Measurements from ENCODE around the gene RUNX1.

Gene RUNX1

DNA sequence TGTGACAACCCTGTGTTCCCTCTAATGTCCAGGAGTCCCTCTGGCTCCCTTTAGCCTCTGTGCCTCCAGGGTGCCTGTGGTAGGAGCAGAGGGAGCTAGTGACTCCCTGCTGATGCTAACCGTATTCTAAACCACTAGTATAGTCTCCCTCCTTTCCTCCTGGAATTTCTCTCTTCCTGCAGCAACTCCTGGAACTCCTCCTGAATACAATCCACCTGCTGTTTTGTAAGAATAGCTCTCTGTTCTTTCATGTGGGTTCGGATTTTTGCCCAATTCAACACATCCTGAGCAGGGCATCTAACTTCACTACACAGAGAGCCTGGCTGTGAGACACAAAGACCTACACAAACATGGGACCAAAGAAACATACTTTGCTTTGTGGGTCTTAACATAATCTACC, 107.9 kb downstream of the RUNX1 start:
- no peak for DNase-seq

DNA sequence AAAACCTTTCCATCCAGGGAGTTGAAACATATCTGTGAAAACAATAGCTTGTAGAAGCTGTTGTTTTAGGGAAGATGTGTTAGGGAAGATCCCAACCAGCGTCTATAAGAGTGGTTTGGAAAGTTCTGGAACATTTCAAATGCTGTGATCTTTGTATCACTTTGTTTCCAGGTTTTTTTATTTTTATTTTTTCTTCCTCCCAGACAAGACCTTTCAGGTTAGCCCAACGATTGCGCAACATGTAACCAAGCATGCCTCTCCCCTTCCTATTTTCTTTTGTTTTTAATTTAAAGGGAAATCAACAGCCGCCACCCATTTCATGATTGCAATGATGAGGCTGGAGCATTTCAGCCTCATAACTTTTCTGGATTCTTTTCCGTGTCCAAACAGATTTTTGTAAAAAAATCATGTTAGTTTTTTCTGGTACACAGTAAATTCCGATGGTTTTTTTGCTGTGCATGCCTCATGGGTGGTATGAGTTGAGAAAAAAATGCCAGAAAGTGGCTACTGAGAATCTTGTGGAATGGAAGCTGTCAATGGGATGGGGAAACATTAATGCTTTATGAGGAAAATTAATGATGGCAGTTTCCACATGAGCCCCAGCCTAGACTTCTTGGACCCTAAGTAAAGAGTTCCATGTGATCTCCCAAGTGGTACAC, 109.3 kb downstream of the RUNX1 start:
- DNase-seq = no peak

DNA sequence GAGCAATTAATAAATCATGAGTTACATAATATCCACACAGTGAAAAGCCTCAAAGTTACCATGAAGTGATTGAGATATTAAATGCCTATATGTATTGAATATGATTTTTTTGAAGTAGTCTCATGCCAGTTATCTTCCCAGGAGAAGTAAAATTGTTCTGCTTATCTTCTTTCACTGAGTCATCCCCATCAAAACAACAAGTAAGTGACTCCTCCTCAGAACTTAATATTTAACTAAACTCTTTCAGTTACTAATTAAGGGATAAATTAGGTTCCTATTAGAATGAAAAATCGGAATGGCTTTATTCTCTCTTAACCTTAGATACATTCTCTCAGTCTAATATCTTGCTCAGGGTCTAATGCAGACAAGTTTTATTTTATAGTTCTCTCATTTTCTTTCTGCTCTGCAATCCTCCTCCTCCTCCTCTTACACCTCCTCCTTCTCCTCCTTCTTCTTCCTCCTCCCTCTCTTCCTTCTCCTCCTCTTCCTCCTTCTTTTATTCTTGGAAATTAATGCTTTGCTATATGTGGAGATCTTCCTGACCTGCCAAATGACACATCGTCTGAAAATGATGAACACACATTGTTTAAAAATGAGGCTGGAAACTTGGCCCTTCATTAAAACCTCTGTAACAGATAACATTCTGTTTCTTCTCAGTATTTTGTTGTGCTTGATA, 110.9 kb downstream of the RUNX1 start:
- no peak for DNase-seq

DNA sequence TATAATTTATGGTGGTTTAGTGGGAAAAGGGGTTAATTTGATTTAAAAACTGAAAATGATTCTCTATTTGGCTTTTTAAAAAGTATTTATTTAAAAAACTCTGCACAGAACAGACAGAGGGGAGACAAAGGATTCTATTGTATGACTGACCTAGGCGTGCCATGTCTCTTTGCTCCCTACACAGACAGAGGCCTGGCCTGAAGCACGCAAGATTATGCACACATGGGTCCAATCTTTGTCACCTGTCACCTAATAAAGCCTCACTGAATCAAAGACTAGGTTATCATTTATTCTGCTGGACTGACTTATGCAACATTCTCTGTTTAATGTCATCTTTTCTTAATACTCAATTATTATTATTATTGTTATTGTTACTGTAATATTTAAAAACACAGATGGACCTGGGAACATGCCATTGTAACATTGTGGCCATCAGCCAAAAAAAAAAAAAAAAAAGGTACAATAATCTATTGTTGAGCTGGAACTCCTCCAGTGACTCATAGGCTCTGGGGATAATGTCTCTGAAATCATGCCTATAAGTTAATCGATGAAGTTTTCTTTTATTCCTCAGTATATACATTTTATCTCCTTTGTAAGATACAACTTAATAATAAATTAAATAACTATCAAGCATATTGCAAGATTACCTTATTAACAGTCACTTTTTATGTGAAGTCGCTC, 112.1 kb downstream of the RUNX1 start:
- DNase-seq = no peak

DNA sequence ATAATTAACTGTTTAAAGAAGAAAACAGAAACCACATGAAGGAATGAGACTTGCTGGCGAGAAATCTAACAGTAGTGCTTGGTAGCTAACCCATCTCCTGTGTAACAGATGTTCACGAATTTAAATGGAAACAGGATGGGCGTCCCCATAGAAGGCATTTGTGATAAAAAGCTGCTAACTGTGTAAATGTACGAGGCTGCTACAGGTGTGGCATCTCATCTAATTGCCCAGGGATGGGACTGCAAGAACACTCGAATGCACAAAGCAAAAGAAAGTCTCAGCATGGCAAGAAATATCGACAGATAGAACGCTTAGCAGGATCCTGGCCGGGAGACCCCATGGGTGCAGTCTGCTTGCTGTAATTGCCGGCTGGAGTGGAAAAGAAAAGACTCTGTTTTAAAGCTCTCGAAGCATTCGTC, 112.7 kb downstream of the RUNX1 start:
- DNase-seq = no peak

DNA sequence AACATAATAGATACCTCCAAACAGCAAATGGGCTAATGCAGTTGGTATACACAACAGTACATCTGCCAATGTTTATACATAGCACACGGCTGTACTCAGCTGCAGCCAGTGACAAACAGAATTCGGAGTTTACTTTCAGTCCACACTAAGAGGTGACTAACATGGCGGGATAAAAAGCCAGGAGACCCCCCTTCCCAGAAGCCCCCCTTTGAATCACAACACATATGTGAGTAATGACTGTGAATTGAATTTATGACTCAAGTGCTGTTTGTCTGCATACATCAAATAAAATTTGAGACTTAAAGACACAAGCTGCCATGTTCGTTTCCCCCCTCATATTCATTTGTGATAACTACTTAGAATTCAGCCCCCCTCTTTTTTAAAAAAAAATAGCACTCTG, 113.2 kb downstream of the RUNX1 start:
- no peak for DNase-seq

DNA sequence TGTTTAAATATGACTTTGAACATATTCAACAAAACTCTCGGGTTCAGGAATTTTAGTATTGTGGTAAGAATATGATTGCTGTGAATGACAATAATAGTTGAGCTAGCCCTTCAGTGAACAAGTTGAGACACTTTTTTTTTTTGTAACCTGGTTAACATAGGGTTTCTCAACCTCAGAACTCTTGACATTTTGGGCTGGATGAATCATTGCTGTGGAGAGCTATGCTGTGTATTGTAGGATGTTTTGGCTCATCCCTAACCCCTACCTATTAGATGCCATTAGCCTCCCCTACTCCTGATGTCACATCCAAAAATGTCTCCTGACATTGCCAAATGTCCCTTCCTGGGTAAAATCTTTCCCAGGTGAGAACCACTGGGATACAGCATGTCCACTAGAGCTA, 113.7 kb downstream of the RUNX1 start:
- DNase-seq = peak; percentile 41

DNA sequence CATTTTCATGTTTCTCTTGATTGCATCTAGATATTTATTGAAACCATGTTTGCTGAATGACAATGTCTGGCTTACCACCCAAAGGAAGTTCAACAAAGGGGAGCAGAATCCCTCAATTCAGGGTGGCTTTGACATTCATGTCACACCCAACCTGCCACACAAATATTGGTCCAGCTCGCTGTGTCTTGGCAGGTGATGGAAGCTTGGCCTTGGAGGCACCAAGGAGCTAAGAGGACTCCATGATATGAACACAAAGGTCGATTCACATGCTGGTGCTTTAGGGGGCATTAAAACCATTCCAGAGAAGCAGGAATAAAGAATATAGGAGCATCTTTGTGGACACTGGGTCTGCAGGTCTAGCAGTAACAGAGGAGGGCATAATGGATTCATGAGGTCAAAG, 114.8 kb downstream of the RUNX1 start:
- DNase-seq = no peak

DNA sequence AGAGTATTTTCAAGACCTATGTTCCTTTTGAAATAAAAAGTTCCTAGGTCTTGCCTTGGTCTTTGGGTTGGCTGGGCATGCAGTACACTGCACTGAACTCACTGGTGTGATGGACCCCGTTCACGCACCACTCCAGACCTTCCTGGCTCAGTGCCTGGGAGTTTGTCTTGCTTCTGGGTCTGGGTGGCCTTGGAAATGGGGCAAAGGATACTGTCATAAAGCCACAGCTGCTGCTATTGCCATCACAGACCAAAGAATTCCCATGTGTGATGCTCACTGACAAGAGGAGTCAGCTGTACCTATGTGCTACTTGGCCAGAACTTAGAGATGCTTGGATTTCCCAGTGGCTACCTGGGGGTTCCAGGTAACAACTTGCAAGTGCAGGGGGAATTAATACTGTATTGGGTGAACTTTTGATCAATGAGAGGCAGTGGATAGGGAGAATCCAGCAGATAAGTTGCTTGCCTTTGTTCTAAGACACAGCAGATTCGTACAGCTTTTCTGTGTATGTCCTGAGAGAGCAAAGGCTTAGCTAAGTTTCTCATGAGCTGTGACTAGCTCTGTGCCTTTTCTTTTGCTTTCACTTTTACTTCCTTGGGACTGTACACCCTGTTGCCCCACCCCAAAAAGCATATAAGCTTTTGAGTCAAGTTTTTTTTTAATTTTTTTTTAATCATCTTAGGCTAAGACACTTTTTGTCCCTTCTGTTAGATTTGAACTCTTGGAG, 115.3 kb downstream of the RUNX1 start:
- DNase-seq = peak; percentile 93

DNA sequence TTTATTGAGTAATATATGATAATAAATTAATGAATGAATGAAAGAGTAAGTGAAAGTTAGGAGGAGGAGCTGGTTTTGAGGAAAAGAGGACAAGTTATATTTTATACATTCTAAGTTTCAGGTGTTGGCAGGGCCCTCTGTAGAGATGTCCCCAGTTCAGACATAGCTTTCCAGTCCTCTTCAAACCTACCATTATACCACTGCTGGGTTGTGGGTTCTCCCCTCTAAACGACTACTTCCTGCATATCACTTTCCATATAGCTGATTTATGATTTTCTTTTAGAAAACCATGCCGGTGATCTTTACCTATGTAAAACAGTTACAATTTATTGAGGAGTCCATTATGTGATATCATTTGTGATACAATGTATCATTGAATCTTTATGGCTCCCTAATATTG, 116.9 kb downstream of the RUNX1 start:
- DNase-seq = no peak

DNA sequence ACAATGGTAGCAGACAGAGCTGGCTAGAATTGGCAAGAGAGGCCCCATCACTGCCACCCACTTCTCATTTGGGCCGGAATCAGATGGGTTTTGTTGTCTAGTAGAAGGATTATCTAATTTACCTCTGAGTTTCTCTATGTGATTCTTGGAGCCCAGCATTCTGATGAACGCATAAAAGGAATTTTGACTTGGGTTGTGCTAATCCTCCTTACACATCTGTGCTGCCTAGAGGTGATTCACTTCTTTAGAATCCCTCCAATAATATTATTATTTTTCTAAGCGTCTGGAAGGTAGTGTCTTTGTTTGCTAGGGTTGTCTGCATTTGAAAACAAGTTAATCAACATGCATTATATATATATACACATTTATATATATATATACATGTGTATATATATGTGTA, 118.1 kb downstream of the RUNX1 start:
- no peak for DNase-seq

DNA sequence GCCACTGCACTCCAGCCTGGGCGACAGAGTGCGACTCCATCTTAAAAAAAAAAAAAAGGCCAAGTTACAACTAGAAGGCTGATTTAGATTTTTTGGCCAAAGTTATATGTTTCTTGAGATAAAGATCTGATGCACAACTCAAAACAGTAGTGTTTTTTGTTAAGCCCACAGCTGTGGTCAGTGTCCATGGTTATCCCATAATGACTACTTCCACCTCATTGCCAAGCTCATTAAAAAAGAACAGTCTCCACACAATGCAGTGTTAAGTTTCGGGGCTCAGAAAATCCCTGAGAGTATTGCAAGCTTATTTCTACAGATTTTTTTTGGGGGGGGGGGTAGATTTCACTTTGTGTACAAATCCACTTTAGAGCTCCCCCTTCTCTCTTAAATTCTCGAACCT, 120.5 kb downstream of the RUNX1 start:
- DNase-seq = no peak

DNA sequence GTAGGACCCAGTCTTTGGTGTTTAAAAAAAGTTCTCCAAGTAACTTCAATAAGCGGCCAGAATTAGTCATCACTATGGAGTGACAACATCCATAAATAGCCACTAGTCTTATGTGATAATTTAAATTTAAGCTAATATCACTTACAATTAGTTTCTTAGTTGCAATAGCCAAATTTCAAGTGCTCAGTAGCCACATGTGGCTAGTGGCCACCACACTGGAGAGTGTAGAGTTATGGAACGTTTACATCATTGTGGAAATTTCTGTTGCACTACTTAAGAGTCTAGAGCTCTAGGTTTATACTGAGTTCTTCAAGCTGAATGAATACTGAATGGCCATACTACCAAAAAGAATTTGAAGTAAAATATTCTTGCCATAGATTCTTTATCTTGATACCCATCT, 121.1 kb downstream of the RUNX1 start:
- peak; percentile 59 for DNase-seq

DNA sequence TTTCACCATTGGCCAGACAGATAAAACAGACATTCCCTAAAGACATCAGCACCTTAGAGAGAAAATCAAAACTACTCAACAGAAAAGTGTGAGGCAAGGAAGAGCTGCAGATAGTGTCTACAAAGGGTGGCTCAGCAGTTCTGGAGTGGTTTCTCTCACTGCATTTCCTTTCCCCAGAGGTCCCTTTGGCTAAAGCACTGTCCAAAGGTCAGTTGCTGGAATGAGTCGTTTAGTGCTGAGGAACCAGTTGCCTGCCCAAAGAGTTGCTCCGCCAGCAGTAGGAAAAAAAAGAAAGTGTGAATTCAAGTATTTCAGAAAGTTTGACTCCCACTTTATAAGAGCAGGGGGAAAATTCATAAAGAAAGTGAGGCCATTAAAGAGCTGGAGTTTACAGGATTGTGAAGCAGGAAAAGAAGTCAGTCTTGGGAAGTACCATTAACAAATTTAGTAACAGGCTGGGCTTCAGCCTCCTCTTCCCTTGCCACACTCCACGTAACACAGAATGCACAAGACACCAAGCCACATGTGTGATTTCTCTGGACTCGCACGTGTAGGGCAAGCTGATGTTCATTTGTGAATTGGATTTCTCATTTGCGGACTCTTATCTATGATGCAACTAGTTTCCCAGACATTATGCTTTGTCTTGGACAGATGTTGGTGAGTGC, 122.2 kb downstream of the RUNX1 start:
- DNase-seq = peak; percentile 84

DNA sequence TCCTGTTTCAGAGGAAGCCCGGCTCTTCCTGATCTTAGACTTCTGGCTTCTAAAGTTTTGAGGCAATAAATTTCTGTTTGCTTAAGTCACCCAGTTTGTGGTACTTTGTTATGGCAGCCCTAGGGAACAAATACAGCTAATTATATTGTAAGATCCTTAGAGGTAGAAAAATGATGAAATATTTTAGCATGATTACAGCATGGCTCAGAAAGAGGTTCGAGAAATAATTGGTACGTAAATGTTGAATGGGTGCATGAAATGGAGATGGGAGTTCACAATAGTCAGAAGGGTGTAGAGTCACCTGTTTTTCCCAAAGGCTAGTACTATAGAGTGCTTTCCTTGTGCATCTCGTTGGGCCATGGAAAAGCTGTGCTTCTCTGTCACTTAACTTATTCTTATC, 123.5 kb downstream of the RUNX1 start:
- no peak for DNase-seq

DNA sequence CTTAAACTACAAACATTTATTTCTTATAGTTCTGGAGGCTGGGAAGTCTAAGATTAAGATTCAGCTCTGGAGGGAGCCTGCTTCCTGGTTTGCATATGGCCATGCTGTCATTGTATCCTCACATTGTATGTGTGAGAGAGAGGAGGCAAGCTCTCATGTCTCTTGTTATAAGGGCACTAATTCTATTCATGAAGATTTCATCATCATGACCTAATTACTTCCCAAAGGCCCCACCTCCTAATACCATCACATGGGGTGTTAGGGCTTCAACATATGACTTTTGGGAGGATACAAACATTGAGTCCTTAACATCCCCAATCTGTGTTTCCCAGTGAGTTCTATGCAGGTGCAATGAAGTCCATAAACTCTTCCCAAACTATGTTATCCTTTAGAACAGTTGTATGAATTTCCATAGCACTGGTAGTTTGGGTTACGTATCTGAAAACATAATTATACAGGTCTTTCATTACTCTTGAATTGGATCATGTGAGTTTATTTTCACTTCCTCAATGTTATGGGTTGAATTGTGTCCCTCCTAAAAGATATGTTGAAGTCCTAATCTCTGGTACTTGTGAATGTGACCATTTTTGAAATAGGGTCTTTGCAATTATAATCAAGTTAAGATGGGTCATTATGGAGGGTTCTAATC, 124.2 kb downstream of the RUNX1 start:
- DNase-seq = peak; percentile 68

DNA sequence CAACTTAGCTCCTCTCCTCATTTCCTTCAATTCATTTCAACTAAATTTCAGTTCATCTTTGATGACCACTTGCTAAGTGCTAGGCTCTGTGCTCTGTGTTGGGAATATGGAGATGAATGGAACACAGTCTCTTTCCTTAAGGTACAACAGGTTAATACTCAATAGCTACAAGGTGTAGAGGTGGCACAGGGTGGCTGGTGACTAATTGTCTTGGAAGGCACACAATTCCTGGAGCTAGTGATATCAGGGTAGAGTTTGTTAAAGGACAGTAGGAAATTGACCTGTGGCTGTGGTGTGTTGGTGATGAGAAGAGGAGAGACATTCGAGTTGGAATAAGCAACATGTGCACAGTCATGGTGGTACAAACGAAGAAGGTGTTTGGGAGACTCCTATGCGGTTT, 124.9 kb downstream of the RUNX1 start:
- no peak for DNase-seq

DNA sequence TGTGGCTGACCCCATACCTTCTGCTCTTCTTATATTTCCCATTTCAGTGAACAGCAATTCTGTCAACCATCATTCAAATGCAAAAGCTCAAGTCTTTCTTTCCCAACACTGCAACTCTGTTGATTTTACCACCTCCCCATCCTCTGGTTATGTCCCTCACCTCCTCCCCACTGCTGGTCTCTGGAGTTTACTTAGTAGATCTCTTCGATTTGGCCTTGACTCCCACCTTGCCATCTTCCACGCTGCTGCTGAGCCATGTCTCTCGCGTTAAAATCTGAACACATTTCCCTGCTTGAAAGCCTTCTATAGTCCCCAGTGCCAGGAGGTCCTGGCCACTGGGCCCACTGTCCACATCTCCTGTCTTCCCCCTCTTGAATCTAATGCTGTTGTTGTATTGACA, 125.5 kb downstream of the RUNX1 start:
- no peak for DNase-seq

DNA sequence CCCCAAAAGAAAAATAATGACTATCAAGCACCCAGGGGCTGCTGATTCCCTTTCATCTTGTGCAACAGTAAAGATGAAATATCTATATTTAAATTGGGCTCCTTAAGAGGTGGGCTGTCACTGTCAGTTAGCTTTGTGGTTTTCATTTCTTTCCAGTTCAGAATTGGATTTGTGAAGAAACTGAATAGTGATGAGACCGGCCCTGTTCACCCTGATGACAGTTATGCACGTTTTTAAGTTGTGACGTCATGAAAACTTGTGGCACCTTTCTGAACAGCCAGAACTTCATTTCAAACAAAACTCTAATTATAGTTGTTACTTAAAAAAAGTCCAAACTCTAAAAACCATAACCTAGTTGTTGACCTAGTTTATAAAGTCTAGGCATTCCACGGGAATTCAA, 125.9 kb downstream of the RUNX1 start:
- DNase-seq = no peak

DNA sequence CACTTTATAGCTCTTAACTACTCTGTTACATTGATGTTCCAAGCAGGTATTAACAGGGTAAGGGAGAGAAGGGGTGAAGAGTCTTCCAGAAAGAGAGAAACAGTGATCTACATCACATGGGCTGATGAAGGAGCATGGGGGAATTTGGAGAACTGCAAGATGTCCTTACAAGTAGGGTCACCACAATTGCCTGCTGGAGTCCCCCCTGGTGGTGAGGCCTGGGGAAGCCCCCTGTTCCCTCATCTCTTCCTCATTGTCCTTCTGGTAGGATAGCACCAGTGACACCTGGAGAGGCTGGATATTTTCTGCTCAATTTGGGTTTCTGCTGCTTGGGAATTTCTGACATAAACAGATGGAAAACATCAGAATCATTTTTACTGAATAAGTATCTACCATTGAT, 126.6 kb downstream of the RUNX1 start:
- DNase-seq = no peak

DNA sequence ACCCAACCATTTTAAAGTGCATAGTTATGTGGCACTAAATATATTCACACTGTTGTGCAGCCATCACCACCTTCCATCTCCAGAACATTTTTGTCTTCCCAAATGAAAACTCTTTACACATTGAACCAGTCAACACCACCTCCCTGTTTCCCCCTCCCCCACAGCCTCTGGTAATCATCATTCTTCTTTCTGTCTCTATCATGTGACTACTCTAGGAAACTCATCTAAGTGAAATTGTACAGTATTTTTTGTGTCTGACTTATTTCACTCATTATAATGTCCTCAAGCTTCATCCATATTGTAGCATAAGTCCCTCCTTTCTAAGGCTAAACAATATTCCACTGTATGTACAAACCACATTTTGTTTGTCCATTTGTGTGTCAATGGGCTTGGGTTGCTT, 128.0 kb downstream of the RUNX1 start:
- no peak for DNase-seq

DNA sequence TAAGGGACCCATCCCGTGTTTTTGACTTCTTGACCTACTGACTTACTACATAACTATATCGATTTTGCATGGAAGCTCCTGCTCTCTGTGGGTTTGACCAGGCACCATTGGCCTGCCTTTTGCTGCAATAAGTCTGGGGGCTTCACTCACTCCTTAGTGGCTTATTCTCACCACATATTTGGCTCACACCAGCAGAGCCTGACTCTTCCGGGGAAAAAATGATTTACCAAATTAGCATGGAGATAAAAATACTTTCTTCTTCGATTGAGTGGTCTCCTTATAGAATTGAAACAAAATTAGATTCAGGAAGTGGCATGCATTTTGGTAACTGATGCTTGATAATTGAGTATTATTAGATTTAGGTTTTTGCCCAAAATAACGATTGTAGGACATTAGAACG, 129.7 kb downstream of the RUNX1 start:
- no peak for DNase-seq

DNA sequence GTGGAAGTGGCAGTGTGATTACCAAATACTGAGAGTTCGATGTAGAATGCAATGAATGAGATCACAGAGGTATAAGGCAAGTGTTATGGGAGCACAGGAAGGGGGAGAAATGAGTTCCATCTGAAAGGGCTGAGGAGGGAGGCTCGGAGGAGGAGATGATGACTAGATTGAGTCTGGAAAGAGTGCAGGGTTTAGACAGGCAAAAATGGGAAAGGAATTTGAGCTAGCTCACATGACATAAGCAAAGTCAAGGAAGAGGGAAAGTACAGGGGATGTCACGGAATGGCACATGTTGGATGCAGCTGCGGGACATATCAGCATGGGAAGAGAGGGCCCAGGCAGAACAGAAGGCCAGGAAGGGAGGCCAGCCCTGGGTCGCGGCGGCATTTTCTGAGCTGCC, 132.7 kb downstream of the RUNX1 start:
- DNase-seq = no peak
